NCI-H748 (cell line): Measurements from ENCODE around the gene DENND11.

ENCODE experiments used
- DNase-seq: peaks from one replicate; lab custom pipeline; 2025; ENCODE audit not compliant: unreplicated experiment; lab: John Stamatoyannopoulos, UW

The DENND11 gene

GRCh38 chr7:141686074-141686473, 15.9 kb downstream of the DENND11 start:
- no peak for DNase-seq

GRCh38 chr7:141685285-141686023, 16.5 kb downstream of the DENND11 start:
- no peak for DNase-seq

GRCh38 chr7:141679014-141679413, 23.0 kb downstream of the DENND11 start:
- DNase-seq: no peak

- no peak for DNase-seq
Measured at GRCh38 chr7:141676618-141677017, 25.3 kb downstream of the DENND11 start.

GRCh38 chr7:141675436-141676215, 26.3 kb downstream of the DENND11 start:
- no peak for DNase-seq

- DNase-seq: no peak
Measured at GRCh38 chr7:141674702-141675101, 27.3 kb downstream of the DENND11 start.

- DNase-seq: no peak
Measured at GRCh38 chr7:141674171-141674671, 27.7 kb downstream of the DENND11 start.

GRCh38 chr7:141673346-141673745, 28.6 kb downstream of the DENND11 start:
- no peak for DNase-seq

GRCh38 chr7:141671705-141672496, 30.1 kb downstream of the DENND11 start:
- no peak for DNase-seq

- no peak for DNase-seq
Measured at GRCh38 chr7:141668853-141669252, 33.1 kb downstream of the DENND11 start.

GRCh38 chr7:141666071-141666470, 35.9 kb downstream of the DENND11 start:
- no peak for DNase-seq

- DNase-seq: no peak
Measured at GRCh38 chr7:141665208-141666035, 36.5 kb downstream of the DENND11 start.

- no peak for DNase-seq
Measured at GRCh38 chr7:141664450-141664849, 37.5 kb downstream of the DENND11 start.

- no peak for DNase-seq
Measured at GRCh38 chr7:141663081-141663849, 38.7 kb downstream of the DENND11 start.

- no peak for DNase-seq
Measured at GRCh38 chr7:141660259-141660658, 41.7 kb downstream of the DENND11 start.

- no peak for DNase-seq
Measured at GRCh38 chr7:141659501-141659900, 42.5 kb downstream of the DENND11 start.

GRCh38 chr7:141654551-141654950, 47.4 kb downstream of the DENND11 start:
- DNase-seq: peak; percentile 83

GRCh38 chr7:141652691-141653090, 49.3 kb downstream of the DENND11 start:
- DNase-seq: no peak
